Endothelial cell of umbilical vein (primary cell): ENCODE data around the gene SLC25A21.
"Not testable (repeated sequence)": the region's sequence is repeated elsewhere in the genome, so short reads cannot be mapped to it uniquely, and the experiment has no call there.

Experiments used
- CTCF ChIP-seq, 2 donors: IDR thresholded peaks; 1 replicate in 1 of 2; 2 replicates in 1 of 2; pipeline ENCODE4 v1.5.1; 2011; ENCODE audit warnings: low read length in 2 of 2, mild to moderate bottlenecking in 2 of 2, moderate library complexity in 2 of 2, control low read depth in 1 of 2, inconsistent platforms in 1 of 2, low read depth in 1 of 2; ENCODE audit not compliant: insufficient read depth in 1 of 2; ENCODE audit errors: extremely low read depth in 1 of 2
- MYC ChIP-seq: IDR thresholded peaks from one replicate; pipeline ENCODE4 v1.6.1; 2011; ENCODE audit warnings: mild to moderate bottlenecking, low read depth, low read length
- POLR2A ChIP-seq: IDR thresholded peaks from 2 replicates; pipeline ENCODE4 v1.6.1; 2012; ENCODE audit warnings: low read depth, mild to moderate bottlenecking, control low read depth, low read length

DNA sequence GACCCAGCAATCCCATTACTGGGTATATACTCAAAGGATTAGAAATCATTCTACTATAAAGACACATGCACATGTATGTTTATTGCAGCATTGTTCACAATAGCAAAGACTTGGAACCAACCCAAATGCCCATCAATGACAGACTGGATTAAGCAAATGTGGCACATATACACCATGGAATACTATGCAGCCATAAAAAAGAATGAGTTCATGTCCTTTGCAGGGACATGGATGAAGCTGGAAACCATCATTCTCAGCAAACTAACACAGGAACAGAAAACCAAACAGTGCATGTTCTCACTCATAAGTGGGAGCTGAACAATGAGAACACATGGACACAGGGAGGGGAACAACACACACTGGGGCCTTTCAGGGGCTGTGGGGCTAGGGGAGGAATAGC is 310.2 kb downstream of the SLC25A21 start:
- TF ChIP-seq CTCF (IDR thresholded peaks at IDR 0.05; ENCODE audit: extremely low read depth in 1 of 2, insufficient read depth in 1 of 2, low read depth in 1 of 2, low read length in 2 of 2); MYC; POLR2A: not testable (repeated sequence)
